HEK293 (cell line): ENCODE results near the gene PPP4C.

Source experiments
- GLIS2 ChIP-seq: fragments of 450-650 bp; formaldehyde crosslinking; IDR thresholded peaks from 2 replicates; pipeline ENCODE4 v1.5.1; 2016; ENCODE audit warnings: missing biosample characterization, missing genetic modification characterization
- HOXC10 ChIP-seq: sonication (generic); formaldehyde crosslinking; IDR thresholded peaks from 2 replicates; pipeline ENCODE4 v1.8.1; 2023; ENCODE audit warnings: mild to moderate bottlenecking, missing genetic modification reagents
- KLF1 ChIP-seq: fragments of 450-650 bp; formaldehyde crosslinking; IDR thresholded peaks from 2 replicates; pipeline ENCODE4 v1.5.1; 2016; ENCODE audit warnings: missing biosample characterization, missing genetic modification characterization
- SETDB1 ChIP-seq: IDR thresholded peaks from one replicate; pipeline ENCODE4 v1.6.1; 2017; ENCODE audit warnings: mild to moderate bottlenecking, low read length, moderate library complexity, mixed read lengths; ENCODE audit not compliant: insufficient read length
- ZFP69B ChIP-seq: fragments of 450-650 bp; formaldehyde crosslinking; IDR thresholded peaks from 2 replicates; pipeline ENCODE4 v1.5.1; 2016; ENCODE audit warnings: missing biosample characterization, missing genetic modification characterization
- ZNF112 ChIP-seq: fragments of 450-650 bp; formaldehyde crosslinking; IDR thresholded peaks from 2 replicates; pipeline ENCODE4 v1.5.0; 2017; ENCODE audit warnings: missing biosample characterization, missing genetic modification characterization
- ZNF2 ChIP-seq: fragments of 450-650 bp; formaldehyde crosslinking; IDR thresholded peaks from 2 replicates; pipeline ENCODE4 v1.5.1; 2016; ENCODE audit warnings: missing biosample characterization, missing genetic modification characterization
- ZNF239 ChIP-seq: fragments of 450-650 bp; formaldehyde crosslinking; IDR thresholded peaks from 2 replicates; pipeline ENCODE4 v1.5.1; 2016; ENCODE audit warnings: missing biosample characterization, missing genetic modification characterization
- ZNF292 ChIP-seq: fragments of 450-650 bp; formaldehyde crosslinking; IDR thresholded peaks from 2 replicates; pipeline ENCODE4 v1.5.1; 2016; ENCODE audit warnings: low read depth, missing biosample characterization, missing genetic modification characterization, borderline replicate concordance
- ZNF423 ChIP-seq: fragments of 450-650 bp; formaldehyde crosslinking; IDR thresholded peaks from 2 replicates; pipeline ENCODE4 v1.5.1; 2016; ENCODE audit warnings: missing biosample characterization, missing genetic modification characterization
- ZNF433 ChIP-seq: fragments of 450-650 bp; formaldehyde crosslinking; IDR thresholded peaks from 2 replicates; pipeline ENCODE4 v1.5.1; 2016; ENCODE audit warnings: missing biosample characterization, missing genetic modification characterization, low read depth
- ZNF48 ChIP-seq: fragments of 450-650 bp; formaldehyde crosslinking; IDR thresholded peaks from 2 replicates; pipeline ENCODE4 v1.5.1; 2016; ENCODE audit warnings: missing biosample characterization, missing genetic modification characterization
- ZNF561 ChIP-seq: fragments of 450-650 bp; IDR thresholded peaks from 2 replicates; pipeline ENCODE4 v1.5.1; 2018; ENCODE audit warnings: missing biosample characterization, missing genetic modification characterization, borderline replicate concordance
- ZNF621 ChIP-seq: fragments of 450-650 bp; formaldehyde crosslinking; IDR thresholded peaks from 2 replicates; pipeline ENCODE4 v1.5.1; 2017; ENCODE audit warnings: missing biosample characterization, missing genetic modification characterization
- TF ChIP-seq, protein P1 (sequence below): fragments of 450-650 bp; formaldehyde crosslinking; IDR thresholded peaks from 2 replicates; pipeline ENCODE4 v1.5.1; 2016; ENCODE audit warnings: missing biosample characterization, missing genetic modification characterization
- TF ChIP-seq, protein P2 (sequence below): fragments of 450-650 bp; formaldehyde crosslinking; IDR thresholded peaks from 2 replicates; pipeline ENCODE4 v1.5.1; 2016; ENCODE audit warnings: missing biosample characterization, missing genetic modification characterization
- TF ChIP-seq, protein P3 (sequence below): fragments of 450-650 bp; formaldehyde crosslinking; IDR thresholded peaks from 2 replicates; pipeline ENCODE4 v1.5.1; 2017; ENCODE audit warnings: missing biosample characterization, mild to moderate bottlenecking, missing genetic modification characterization, moderate library complexity
- TF ChIP-seq, protein P4 (sequence below): fragments of 450-650 bp; formaldehyde crosslinking; conservative IDR thresholded peaks from 2 replicates; pipeline ENCODE4 v1.5.1; 2016; ENCODE audit warnings: low read depth, missing biosample characterization, missing genetic modification characterization
- TF ChIP-seq, protein P5 (sequence below): fragments of 450-650 bp; formaldehyde crosslinking; IDR thresholded peaks from 2 replicates; pipeline ENCODE4 v1.5.1; 2017; ENCODE audit warnings: missing biosample characterization, missing genetic modification characterization
- TF ChIP-seq, protein P6 (sequence below): fragments of 450-650 bp; formaldehyde crosslinking; IDR thresholded peaks from 2 replicates; pipeline ENCODE4 v1.5.1; 2016; ENCODE audit warnings: missing biosample characterization, missing genetic modification characterization
- TF ChIP-seq, protein P7 (sequence below): fragments of 450-650 bp; formaldehyde crosslinking; IDR thresholded peaks from 2 replicates; pipeline ENCODE4 v1.5.1; 2016; ENCODE audit warnings: missing biosample characterization, missing genetic modification characterization
- TF ChIP-seq, protein P8 (sequence below): fragments of 450-650 bp; formaldehyde crosslinking; IDR thresholded peaks from 2 replicates; pipeline ENCODE4 v1.5.1; 2016; ENCODE audit warnings: missing biosample characterization, missing genetic modification characterization

PPP4C gene

DNA sequence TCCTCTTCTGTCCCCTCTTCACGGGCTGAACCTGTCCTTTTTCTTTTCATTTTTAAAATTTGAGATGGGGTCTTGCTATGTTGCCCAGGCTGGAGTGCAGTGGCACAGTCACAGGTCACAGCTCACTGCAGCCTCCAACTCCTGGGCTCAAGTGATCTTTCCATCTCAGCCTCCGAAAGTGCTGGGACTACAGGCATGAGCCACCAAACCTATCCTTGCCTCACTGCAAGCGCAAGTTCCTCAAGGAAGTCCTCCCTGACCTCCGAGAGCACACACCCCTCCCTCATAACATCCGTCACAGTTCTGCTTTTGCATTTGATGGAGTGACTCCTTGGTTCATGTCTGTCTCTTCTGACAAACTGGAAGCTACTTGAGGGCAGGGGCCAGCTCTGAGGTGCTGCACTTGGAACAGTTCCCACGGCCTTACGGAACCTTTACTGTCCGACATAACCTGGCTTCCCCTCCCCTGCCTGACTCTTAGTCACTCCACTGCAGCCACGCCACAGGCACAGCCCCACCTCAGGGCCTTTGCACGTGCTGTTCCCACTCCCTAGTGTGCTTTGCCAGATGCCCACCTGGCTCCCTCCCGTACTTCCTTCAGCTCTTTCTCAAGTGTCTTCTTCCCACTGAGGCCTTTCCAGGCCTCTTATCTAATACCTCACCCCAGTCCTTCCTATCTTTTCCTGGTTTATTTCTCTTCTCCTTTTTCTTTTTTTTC is 11.5 kb downstream of the PPP4C start (continued):
- TF ChIP-seq SETDB1 (no peak), HOXC10 (no peak), GLIS2 (no peak), ZNF561 (tag by site-specific recombination) (no peak), ZNF112 (tag by site-specific recombination) (no peak), ZNF292 (tag by site-specific recombination) (no peak), ZNF239 (tag by site-specific recombination) (0 out of 2 replicates have a peak, but pooled peaks have one; percentile 18), KLF1 (tag by site-specific recombination) (no peak), ZNF423 (no peak), ZFP69B (tag by site-specific recombination) (no peak), ZNF621 (tag by site-specific recombination) (no peak), ZNF2 (tag by site-specific recombination) (no peak), ZNF433 (tag by site-specific recombination) (no peak), ZNF48 (tag by site-specific recombination) (no peak)
- TF ChIP-seq, protein P1, sequence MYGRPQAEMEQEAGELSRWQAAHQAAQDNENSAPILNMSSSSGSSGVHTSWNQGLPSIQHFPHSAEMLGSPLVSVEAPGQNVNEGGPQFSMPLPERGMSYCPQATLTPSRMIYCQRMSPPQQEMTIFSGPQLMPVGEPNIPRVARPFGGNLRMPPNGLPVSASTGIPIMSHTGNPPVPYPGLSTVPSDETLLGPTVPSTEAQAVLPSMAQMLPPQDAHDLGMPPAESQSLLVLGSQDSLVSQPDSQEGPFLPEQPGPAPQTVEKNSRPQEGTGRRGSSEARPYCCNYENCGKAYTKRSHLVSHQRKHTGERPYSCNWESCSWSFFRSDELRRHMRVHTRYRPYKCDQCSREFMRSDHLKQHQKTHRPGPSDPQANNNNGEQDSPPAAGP (tag by site-specific recombination) = peak; percentile 25; the same call in 1 of the 2 replicates
- TF ChIP-seq, protein P2, sequence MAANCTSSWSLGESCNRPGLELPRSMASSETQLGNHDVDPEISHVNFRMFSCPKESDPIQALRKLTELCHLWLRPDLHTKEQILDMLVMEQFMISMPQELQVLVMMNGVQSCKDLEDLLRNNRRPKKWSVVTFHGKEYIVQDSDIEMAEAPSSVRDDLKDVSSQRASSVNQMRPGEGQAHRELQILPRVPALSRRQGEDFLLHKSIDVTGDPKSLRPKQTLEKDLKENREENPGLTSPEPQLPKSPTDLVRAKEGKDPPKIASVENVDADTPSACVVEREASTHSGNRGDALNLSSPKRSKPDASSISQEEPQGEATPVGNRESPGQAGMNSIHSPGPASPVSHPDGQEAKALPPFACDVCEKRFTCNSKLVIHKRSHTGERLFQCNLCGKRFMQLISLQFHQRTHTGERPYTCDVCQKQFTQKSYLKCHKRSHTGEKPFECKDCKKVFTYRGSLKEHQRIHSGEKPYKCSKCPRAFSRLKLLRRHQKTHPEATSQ (tag by site-specific recombination) = peak; percentile 77; the same call in 1 of the 2 replicates
- TF ChIP-seq, protein P3, sequence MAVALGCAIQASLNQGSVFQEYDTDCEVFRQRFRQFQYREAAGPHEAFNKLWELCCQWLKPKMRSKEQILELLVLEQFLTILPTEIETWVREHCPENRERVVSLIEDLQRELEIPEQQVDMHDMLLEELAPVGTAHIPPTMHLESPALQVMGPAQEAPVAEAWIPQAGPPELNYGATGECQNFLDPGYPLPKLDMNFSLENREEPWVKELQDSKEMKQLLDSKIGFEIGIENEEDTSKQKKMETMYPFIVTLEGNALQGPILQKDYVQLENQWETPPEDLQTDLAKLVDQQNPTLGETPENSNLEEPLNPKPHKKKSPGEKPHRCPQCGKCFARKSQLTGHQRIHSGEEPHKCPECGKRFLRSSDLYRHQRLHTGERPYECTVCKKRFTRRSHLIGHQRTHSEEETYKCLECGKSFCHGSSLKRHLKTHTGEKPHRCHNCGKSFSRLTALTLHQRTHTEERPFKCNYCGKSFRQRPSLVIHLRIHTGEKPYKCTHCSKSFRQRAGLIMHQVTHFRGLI = no peak
- TF ChIP-seq, protein P4, sequence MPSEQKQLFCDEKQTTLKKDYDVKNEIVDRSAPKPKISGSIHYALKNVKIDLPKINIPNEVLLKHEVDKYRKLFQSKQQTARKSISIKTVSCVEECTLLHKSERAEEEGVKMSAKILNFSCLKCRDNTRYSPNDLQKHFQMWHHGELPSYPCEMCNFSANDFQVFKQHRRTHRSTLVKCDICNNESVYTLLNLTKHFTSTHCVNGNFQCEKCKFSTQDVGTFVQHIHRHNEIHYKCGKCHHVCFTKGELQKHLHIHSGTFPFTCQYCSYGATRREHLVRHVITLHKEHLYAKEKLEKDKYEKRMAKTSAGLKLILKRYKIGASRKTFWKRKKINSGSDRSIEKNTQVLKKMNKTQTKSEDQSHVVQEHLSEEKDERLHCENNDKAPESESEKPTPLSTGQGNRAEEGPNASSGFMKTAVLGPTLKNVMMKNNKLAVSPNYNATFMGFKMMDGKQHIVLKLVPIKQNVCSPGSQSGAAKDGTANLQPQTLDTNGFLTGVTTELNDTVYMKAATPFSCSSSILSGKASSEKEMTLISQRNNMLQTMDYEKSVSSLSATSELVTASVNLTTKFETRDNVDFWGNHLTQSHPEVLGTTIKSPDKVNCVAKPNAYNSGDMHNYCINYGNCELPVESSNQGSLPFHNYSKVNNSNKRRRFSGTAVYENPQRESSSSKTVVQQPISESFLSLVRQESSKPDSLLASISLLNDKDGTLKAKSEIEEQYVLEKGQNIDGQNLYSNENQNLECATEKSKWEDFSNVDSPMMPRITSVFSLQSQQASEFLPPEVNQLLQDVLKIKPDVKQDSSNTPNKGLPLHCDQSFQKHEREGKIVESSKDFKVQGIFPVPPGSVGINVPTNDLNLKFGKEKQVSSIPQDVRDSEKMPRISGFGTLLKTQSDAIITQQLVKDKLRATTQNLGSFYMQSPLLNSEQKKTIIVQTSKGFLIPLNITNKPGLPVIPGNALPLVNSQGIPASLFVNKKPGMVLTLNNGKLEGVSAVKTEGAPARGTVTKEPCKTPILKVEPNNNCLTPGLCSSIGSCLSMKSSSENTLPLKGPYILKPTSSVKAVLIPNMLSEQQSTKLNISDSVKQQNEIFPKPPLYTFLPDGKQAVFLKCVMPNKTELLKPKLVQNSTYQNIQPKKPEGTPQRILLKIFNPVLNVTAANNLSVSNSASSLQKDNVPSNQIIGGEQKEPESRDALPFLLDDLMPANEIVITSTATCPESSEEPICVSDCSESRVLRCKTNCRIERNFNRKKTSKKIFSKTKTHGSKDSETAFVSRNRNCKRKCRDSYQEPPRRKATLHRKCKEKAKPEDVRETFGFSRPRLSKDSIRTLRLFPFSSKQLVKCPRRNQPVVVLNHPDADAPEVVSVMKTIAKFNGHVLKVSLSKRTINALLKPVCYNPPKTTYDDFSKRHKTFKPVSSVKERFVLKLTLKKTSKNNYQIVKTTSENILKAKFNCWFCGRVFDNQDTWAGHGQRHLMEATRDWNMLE = no peak
- TF ChIP-seq, protein P5, sequence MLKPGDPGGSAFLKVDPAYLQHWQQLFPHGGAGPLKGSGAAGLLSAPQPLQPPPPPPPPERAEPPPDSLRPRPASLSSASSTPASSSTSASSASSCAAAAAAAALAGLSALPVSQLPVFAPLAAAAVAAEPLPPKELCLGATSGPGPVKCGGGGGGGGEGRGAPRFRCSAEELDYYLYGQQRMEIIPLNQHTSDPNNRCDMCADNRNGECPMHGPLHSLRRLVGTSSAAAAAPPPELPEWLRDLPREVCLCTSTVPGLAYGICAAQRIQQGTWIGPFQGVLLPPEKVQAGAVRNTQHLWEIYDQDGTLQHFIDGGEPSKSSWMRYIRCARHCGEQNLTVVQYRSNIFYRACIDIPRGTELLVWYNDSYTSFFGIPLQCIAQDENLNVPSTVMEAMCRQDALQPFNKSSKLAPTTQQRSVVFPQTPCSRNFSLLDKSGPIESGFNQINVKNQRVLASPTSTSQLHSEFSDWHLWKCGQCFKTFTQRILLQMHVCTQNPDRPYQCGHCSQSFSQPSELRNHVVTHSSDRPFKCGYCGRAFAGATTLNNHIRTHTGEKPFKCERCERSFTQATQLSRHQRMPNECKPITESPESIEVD (tag by site-specific recombination) = no peak
- TF ChIP-seq, protein P6, sequence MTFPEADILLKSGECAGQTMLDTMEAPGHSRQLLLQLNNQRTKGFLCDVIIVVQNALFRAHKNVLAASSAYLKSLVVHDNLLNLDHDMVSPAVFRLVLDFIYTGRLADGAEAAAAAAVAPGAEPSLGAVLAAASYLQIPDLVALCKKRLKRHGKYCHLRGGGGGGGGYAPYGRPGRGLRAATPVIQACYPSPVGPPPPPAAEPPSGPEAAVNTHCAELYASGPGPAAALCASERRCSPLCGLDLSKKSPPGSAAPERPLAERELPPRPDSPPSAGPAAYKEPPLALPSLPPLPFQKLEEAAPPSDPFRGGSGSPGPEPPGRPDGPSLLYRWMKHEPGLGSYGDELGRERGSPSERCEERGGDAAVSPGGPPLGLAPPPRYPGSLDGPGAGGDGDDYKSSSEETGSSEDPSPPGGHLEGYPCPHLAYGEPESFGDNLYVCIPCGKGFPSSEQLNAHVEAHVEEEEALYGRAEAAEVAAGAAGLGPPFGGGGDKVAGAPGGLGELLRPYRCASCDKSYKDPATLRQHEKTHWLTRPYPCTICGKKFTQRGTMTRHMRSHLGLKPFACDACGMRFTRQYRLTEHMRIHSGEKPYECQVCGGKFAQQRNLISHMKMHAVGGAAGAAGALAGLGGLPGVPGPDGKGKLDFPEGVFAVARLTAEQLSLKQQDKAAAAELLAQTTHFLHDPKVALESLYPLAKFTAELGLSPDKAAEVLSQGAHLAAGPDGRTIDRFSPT = no peak
- TF ChIP-seq, protein P7, sequence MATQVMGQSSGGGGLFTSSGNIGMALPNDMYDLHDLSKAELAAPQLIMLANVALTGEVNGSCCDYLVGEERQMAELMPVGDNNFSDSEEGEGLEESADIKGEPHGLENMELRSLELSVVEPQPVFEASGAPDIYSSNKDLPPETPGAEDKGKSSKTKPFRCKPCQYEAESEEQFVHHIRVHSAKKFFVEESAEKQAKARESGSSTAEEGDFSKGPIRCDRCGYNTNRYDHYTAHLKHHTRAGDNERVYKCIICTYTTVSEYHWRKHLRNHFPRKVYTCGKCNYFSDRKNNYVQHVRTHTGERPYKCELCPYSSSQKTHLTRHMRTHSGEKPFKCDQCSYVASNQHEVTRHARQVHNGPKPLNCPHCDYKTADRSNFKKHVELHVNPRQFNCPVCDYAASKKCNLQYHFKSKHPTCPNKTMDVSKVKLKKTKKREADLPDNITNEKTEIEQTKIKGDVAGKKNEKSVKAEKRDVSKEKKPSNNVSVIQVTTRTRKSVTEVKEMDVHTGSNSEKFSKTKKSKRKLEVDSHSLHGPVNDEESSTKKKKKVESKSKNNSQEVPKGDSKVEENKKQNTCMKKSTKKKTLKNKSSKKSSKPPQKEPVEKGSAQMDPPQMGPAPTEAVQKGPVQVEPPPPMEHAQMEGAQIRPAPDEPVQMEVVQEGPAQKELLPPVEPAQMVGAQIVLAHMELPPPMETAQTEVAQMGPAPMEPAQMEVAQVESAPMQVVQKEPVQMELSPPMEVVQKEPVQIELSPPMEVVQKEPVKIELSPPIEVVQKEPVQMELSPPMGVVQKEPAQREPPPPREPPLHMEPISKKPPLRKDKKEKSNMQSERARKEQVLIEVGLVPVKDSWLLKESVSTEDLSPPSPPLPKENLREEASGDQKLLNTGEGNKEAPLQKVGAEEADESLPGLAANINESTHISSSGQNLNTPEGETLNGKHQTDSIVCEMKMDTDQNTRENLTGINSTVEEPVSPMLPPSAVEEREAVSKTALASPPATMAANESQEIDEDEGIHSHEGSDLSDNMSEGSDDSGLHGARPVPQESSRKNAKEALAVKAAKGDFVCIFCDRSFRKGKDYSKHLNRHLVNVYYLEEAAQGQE (tag by site-specific recombination) = no peak
- TF ChIP-seq, protein P8, sequence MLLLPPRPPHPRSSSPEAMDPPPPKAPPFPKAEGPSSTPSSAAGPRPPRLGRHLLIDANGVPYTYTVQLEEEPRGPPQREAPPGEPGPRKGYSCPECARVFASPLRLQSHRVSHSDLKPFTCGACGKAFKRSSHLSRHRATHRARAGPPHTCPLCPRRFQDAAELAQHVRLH (tag by site-specific recombination) = 0 out of 2 replicates have a peak, but pooled peaks have one; percentile 34
